Measurements from ENCODE around the gene NEK6. TPM values are rescaled to one million over a fixed set of nuclear protein-coding genes. Genes with fewer than 3 reads are reported as not detected.

The NEK6 gene
- total RNA-seq, 5 donors from 2014 or later (not counting 1 experiment from before 2014, with no cell fraction given) = 5.9 to 12.5 (median 10.4) TPM

- Histone ChIP-seq H3K4me3 (ENCODE audit: control insufficient read depth in 1 of 2, extremely low read depth in 1 of 2, low read length in 1 of 2) (no peak overlapping the region), H3K27me3 (replicated peaks in 1 of 2; ENCODE audit: control insufficient read depth in 2 of 2, extremely low read depth in 1 of 2, insufficient read depth in 2 of 2, low read length in 1 of 2) (no peaks in the 10 kb centered on the region), H3K4me1 (ENCODE audit: control insufficient read depth in 1 of 2, extremely low read depth in 1 of 2, insufficient read depth in 2 of 2, low read length in 2 of 2) (no peaks in the 10 kb centered on the region), H3K36me3 (ENCODE audit: control insufficient read depth in 2 of 2, extremely low read depth in 1 of 2, insufficient read depth in 1 of 2, low read length in 1 of 2) (peaks cover 2 to 11% of the 10 kb centered on the region in 2 donors), H3K9me3 (peaks cover 4% of the 10 kb centered on the region), H3K27ac (ENCODE audit: low read length) (no peak overlapping the region)
- CTCF ChIA-PET = no interaction called here
- H3K4me3 Mint-ChIP-seq = no peak overlapping the region
- ATAC-seq (replicated peaks in 1 of 4) (no peak), DNase-seq (no peak)
- H3K27me3 Mint-ChIP-seq = no peaks in the 10 kb centered on the region
- peaks cover 32 to 71% (median 59%) of the 10 kb centered on the region in 3 donors for H3K4me1 Mint-ChIP-seq
- H3K36me3 Mint-ChIP-seq = peaks cover 26% of the 10 kb centered on the region
- peaks cover 0 to 5% (median 0%) of the 10 kb centered on the region in 3 donors for H3K9me3 Mint-ChIP-seq
- H3K27ac Mint-ChIP-seq = no peak overlapping the region
- POLR2A ChIA-PET = no interaction called here
Measured at GRCh38 chr9:124372038-124372437, 114.3 kb downstream of the NEK6 start.

GRCh38 chr9:124373386-124373785 is 115.6 kb downstream of the NEK6 start:
- ATAC-seq (replicated peaks in 1 of 4) (no peak), DNase-seq (no peak)
- Mint-ChIP-seq H3K4me1 (peaks cover 33 to 70% (median 54%) of the 10 kb centered on the region in 3 donors), H3K36me3 (peaks cover 28% of the 10 kb centered on the region), H3K27ac (no peak overlapping the region), H3K4me3 (no peak overlapping the region), H3K27me3 (no peaks in the 10 kb centered on the region), H3K9me3 (peaks cover 0 to 5% (median 0%) of the 10 kb centered on the region in 3 donors)
- Histone ChIP-seq H3K27ac (ENCODE audit: low read length) (no peak overlapping the region), H3K4me1 (ENCODE audit: control insufficient read depth in 1 of 2, extremely low read depth in 1 of 2, insufficient read depth in 2 of 2, low read length in 2 of 2) (no peaks in the 10 kb centered on the region), H3K27me3 (replicated peaks in 1 of 2; ENCODE audit: control insufficient read depth in 2 of 2, extremely low read depth in 1 of 2, insufficient read depth in 2 of 2, low read length in 1 of 2) (no peaks in the 10 kb centered on the region), H3K36me3 (ENCODE audit: control insufficient read depth in 2 of 2, extremely low read depth in 1 of 2, insufficient read depth in 1 of 2, low read length in 1 of 2) (peaks cover 0 to 10% of the 10 kb centered on the region in 2 donors), H3K9me3 (peaks cover 4% of the 10 kb centered on the region), H3K4me3 (ENCODE audit: control insufficient read depth in 1 of 2, extremely low read depth in 1 of 2, low read length in 1 of 2) (no peak overlapping the region)
- WGBS (ENCODE audit: insufficient coverage) = 100% methylated on average over 2 of the region's 4 CpGs
- ChIA-PET POLR2A (no interaction called here), CTCF (no interaction called here)

GRCh38 chr9:124373851-124374250 is 116.1 kb downstream of the NEK6 start:
- no CpG with 5 or more reads among the region's 1 CpG for WGBS (ENCODE audit: insufficient coverage)
- POLR2A ChIA-PET = no interaction called here

DNA sequence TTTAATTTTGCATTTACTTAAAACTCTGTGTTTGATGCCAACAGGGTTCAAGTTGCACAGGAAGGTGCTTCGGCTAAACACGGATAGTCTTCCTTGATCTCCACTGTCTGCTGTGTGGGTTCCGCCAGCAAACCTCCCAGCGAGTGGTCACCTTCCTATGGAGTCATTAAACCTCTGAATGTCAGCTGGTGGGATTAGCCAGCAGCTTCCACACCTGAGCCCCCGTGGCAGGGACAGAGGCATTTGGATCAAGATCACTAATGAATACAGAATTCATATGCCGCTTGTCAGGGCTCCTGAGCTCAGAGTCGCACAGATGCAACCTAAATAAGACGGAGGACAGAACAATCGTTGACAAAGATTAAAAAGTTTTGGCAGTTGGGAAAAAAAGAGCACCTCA is 118.0 kb downstream of the NEK6 start:
- peaks cover 39% of the 10 kb centered on the region for H3K36me3 Mint-ChIP-seq
- no peaks in the 10 kb centered on the region for H3K4me1 ChIP-seq (ENCODE audit: control insufficient read depth in 1 of 2, extremely low read depth in 1 of 2, insufficient read depth in 2 of 2, low read length in 2 of 2)
- peaks cover 0 to 5% (median 0%) of the 10 kb centered on the region in 3 donors for H3K9me3 Mint-ChIP-seq
- H3K27me3 ChIP-seq (replicated peaks in 1 of 2; ENCODE audit: control insufficient read depth in 2 of 2, extremely low read depth in 1 of 2, insufficient read depth in 2 of 2, low read length in 1 of 2) = no peaks in the 10 kb centered on the region
- no peak overlapping the region for H3K4me3 Mint-ChIP-seq
- 100% methylated on average over 3 of the region's 9 CpGs for WGBS (ENCODE audit: insufficient coverage)
- H3K4me3 ChIP-seq (ENCODE audit: control insufficient read depth in 1 of 2, extremely low read depth in 1 of 2, low read length in 1 of 2) = no peak overlapping the region
- H3K27ac Mint-ChIP-seq = no peak overlapping the region
- no peak for ATAC-seq (replicated peaks in 1 of 4)
- no peak for DNase-seq
- peaks cover 0 to 22% of the 10 kb centered on the region in 2 donors for H3K36me3 ChIP-seq (ENCODE audit: control insufficient read depth in 2 of 2, extremely low read depth in 1 of 2, insufficient read depth in 1 of 2, low read length in 1 of 2)
- ChIA-PET CTCF (interaction anchor here in 1 of 2 donors (0.7 kb wide), 1 partner anchor 974 kb away, joined by 3 read pairs; no protein-coding TSS in a partner anchor), POLR2A (interaction anchor here in 1 of 2 donors (0.6 kb wide), 1 partner anchor 43 kb away, joined by 3 read pairs; no protein-coding TSS in a partner anchor)
- peaks cover 40 to 67% (median 50%) of the 10 kb centered on the region in 3 donors for H3K4me1 Mint-ChIP-seq
- H3K27ac ChIP-seq (ENCODE audit: low read length) = no peak overlapping the region
- peaks cover 4% of the 10 kb centered on the region for H3K9me3 ChIP-seq
- no peaks in the 10 kb centered on the region for H3K27me3 Mint-ChIP-seq

More at GRCh38 chr9:124373851-124374250, 116.1 kb downstream of the NEK6 start:
- Histone ChIP-seq H3K9me3 (peaks cover 4% of the 10 kb centered on the region), H3K27ac (ENCODE audit: low read length) (no peak overlapping the region), H3K4me3 (ENCODE audit: control insufficient read depth in 1 of 2, extremely low read depth in 1 of 2, low read length in 1 of 2) (no peak overlapping the region), H3K27me3 (replicated peaks in 1 of 2; ENCODE audit: control insufficient read depth in 2 of 2, extremely low read depth in 1 of 2, insufficient read depth in 2 of 2, low read length in 1 of 2) (no peaks in the 10 kb centered on the region), H3K4me1 (ENCODE audit: control insufficient read depth in 1 of 2, extremely low read depth in 1 of 2, insufficient read depth in 2 of 2, low read length in 2 of 2) (no peaks in the 10 kb centered on the region), H3K36me3 (ENCODE audit: control insufficient read depth in 2 of 2, extremely low read depth in 1 of 2, insufficient read depth in 1 of 2, low read length in 1 of 2) (peaks cover 0 to 10% of the 10 kb centered on the region in 2 donors)
- peaks cover 31 to 71% (median 54%) of the 10 kb centered on the region in 3 donors for H3K4me1 Mint-ChIP-seq
- peaks cover 31% of the 10 kb centered on the region for H3K36me3 Mint-ChIP-seq
- H3K27me3 Mint-ChIP-seq = no peaks in the 10 kb centered on the region
- CTCF ChIA-PET = no interaction called here
- H3K9me3 Mint-ChIP-seq = peaks cover 0 to 5% (median 0%) of the 10 kb centered on the region in 3 donors
- no peak overlapping the region for H3K27ac Mint-ChIP-seq
- DNase-seq (no peak), ATAC-seq (replicated peaks in 1 of 4) (no peak)
- H3K4me3 Mint-ChIP-seq = no peak overlapping the region

GRCh38 chr9:124376329-124376728 is 118.6 kb downstream of the NEK6 start:
- peaks cover 0 to 5% (median 0%) of the 10 kb centered on the region in 3 donors for H3K9me3 Mint-ChIP-seq
- DNase-seq = no peak
- H3K9me3 ChIP-seq = peaks cover 4% of the 10 kb centered on the region
- no peak overlapping the region for H3K27ac ChIP-seq (ENCODE audit: low read length)
- ATAC-seq (replicated peaks in 1 of 4) = no peak
- H3K36me3 ChIP-seq (ENCODE audit: control insufficient read depth in 2 of 2, extremely low read depth in 1 of 2, insufficient read depth in 1 of 2, low read length in 1 of 2) = peaks cover 0 to 26% of the 10 kb centered on the region in 2 donors
- no peaks in the 10 kb centered on the region for H3K27me3 Mint-ChIP-seq
- H3K27ac Mint-ChIP-seq = no peak overlapping the region
- CTCF ChIA-PET = interaction anchor here in 1 of 2 donors (0.7 kb wide), 1 partner anchor 973 kb away, joined by 3 read pairs; no protein-coding TSS in a partner anchor
- H3K4me1 ChIP-seq (ENCODE audit: control insufficient read depth in 1 of 2, extremely low read depth in 1 of 2, insufficient read depth in 2 of 2, low read length in 2 of 2) = no peaks in the 10 kb centered on the region
- POLR2A ChIA-PET = interaction anchor here in 1 of 2 donors (0.7 kb wide), 1 partner anchor 9 kb away, joined by 3 read pairs; no protein-coding TSS in a partner anchor
- H3K36me3 Mint-ChIP-seq = peaks cover 39% of the 10 kb centered on the region
- H3K4me3 Mint-ChIP-seq = no peak overlapping the region
- H3K27me3 ChIP-seq (replicated peaks in 1 of 2; ENCODE audit: control insufficient read depth in 2 of 2, extremely low read depth in 1 of 2, insufficient read depth in 2 of 2, low read length in 1 of 2) = no peaks in the 10 kb centered on the region
- H3K4me1 Mint-ChIP-seq = peaks cover 39 to 61% (median 45%) of the 10 kb centered on the region in 3 donors
- H3K4me3 ChIP-seq (ENCODE audit: control insufficient read depth in 1 of 2, extremely low read depth in 1 of 2, low read length in 1 of 2) = no peak overlapping the region
- WGBS (ENCODE audit: insufficient coverage) = no CpG with 5 or more reads among the region's 1 CpG

- Mint-ChIP-seq H3K27me3 (no peaks in the 10 kb centered on the region), H3K36me3 (peaks cover 44% of the 10 kb centered on the region), H3K9me3 (peaks cover 0 to 5% (median 0%) of the 10 kb centered on the region in 3 donors), H3K27ac (no peak overlapping the region), H3K4me3 (no peak overlapping the region), H3K4me1 (peaks cover 31 to 47% (median 32%) of the 10 kb centered on the region in 3 donors)
- 90% methylated on average over 3 of the region's 10 CpGs for WGBS (ENCODE audit: insufficient coverage)
- no peak overlapping the region for H3K4me3 ChIP-seq (ENCODE audit: control insufficient read depth in 1 of 2, extremely low read depth in 1 of 2, low read length in 1 of 2)
- H3K27me3 ChIP-seq (replicated peaks in 1 of 2; ENCODE audit: control insufficient read depth in 2 of 2, extremely low read depth in 1 of 2, insufficient read depth in 2 of 2, low read length in 1 of 2) = no peaks in the 10 kb centered on the region
- ATAC-seq (replicated peaks in 1 of 4) = no peak
- peaks cover 4% of the 10 kb centered on the region for H3K9me3 ChIP-seq
- ChIA-PET CTCF (no interaction called here), POLR2A (no interaction called here)
- H3K36me3 ChIP-seq (ENCODE audit: control insufficient read depth in 2 of 2, extremely low read depth in 1 of 2, insufficient read depth in 1 of 2, low read length in 1 of 2) = peaks cover 0 to 27% of the 10 kb centered on the region in 2 donors
- no peak for DNase-seq
- no peaks in the 10 kb centered on the region for H3K4me1 ChIP-seq (ENCODE audit: control insufficient read depth in 1 of 2, extremely low read depth in 1 of 2, insufficient read depth in 2 of 2, low read length in 2 of 2)
- H3K27ac ChIP-seq (ENCODE audit: low read length) = no peak overlapping the region
Measured at GRCh38 chr9:124377551-124378406, 120.0 kb downstream of the NEK6 start.
